ENCODE results near the gene TEAD2. TPM values are rescaled to one million over a fixed set of nuclear protein-coding genes. Genes with fewer than 3 reads are reported as not detected.
A peak's percentile ranks its signal among the peaks of the same experiment; 100 is the strongest.

The TEAD2 gene
- total and polyA plus RNA-seq, 2 donors (not counting 1 experiment from before 2014, with no cell fraction given), result 5.8 to 12.0 TPM

DNA sequence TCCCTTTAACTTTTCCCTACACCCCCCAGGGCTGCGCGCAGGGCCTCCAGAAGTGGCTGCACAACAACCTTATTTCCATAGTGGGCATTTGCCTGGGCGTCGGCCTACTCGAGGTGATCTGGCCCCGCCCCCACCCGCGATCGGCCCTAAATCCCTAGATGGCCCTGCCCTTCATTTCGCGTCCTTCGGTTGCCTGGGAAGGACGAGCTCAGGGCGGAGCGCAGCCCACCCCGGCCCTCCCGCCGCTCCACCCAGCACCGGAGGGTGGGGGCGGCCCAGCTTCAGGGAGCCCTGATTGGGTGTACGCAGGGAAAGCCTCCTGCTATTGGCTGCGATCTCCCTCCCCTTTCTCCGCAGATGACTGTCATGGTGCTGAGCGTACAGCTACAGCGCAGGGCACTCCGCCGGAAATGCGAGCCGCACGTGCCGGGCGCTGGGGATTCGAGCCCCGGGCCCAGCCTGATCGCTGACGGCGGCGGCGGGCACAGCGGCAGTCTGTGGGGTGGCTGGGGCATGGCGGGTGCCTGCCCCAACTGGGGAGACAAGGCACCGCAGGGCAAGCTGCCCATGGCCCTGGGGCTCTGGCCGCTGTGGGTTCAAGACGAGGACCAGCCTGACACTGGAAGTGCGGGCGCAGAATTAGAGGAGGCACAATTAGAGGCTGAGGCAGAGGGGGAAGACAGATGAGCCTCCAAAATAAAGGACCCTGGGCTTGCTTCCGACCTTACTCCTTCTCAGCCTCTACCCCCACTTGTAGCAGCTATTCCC, 22.7 kb downstream of the TEAD2 start:
- H3K4me1 Mint-ChIP-seq, result peaks cover 72% of the 10 kb centered on the region
- peak overlapping the region; percentile 89 for H3K9ac ChIP-seq (ENCODE audit: low read length)
- DNase-seq, result peak; percentile 56
- no peaks in the 10 kb centered on the region for H3K27me3 ChIP-seq (replicated peaks in 1 of 4; ENCODE audit: control extremely low read depth in 1 of 4, control insufficient read depth in 3 of 4, insufficient read depth in 4 of 4, low read length in 3 of 4)
- H3K79me2 ChIP-seq (ENCODE audit: control insufficient read depth, insufficient read depth, low read length), result peaks cover 49% of the 10 kb centered on the region
- peaks cover 47% of the 10 kb centered on the region for H4K20me1 ChIP-seq (ENCODE audit: control insufficient read depth, insufficient read depth, low read length, poor library complexity, severe bottlenecking)
- peak overlapping the region; percentile 100 for H3K4me3 Mint-ChIP-seq
- ChIA-PET CTCF (interaction anchor here (0.7 to 2.6 kb wide), 13 partner anchors 8 to 207 kb away, joined by 3 to 25 read pairs (median 4); partner anchors contain the start of genes PIH1D1 and SLC6A16), POLR2A (interaction anchor here (0.6 to 5.6 kb wide), 17 partner anchors 10 to 336 kb away, joined by 3 to 72 read pairs (median 11); partner anchors contain the start of genes ALDH16A1 and TEAD2)
- 91% methylated on average over 44 of the region's 47 CpGs for WGBS (ENCODE audit: insufficient coverage)
- H3K27ac ChIP-seq (ENCODE audit: low read length in 2 of 2), result peak overlapping the region; percentile 89 to 93
- peaks cover 0 to 28% (median 15%) of the 10 kb centered on the region in 3 donors for H3K9me3 ChIP-seq (ENCODE audit: control extremely low read depth in 1 of 3, control insufficient read depth in 2 of 3, insufficient read depth in 1 of 3, low read length in 2 of 3)
- peaks cover 0 to 63% of the 10 kb centered on the region in 2 experiments for H3K36me3 ChIP-seq (replicated peaks in 1 of 2; ENCODE audit: control extremely low read depth in 1 of 2, control insufficient read depth in 1 of 2, extremely low read depth in 1 of 2, insufficient read depth in 2 of 2, low read length in 1 of 2)
- no peaks in the 10 kb centered on the region for H3K9me3 Mint-ChIP-seq (ENCODE audit: insufficient read depth)
- ATAC-seq (ENCODE audit: low read depth), result no peak
- TF ChIP-seq EZH2 (IDR thresholded peaks at IDR 0.05; ENCODE audit: borderline replicate concordance, insufficient read depth, low read depth, low read length, poor library complexity, severe bottlenecking), result no peak
- TF ChIP-seq CTCF (IDR thresholded peaks at IDR 0.05), result no peak
- H3K27ac Mint-ChIP-seq, result peak overlapping the region; percentile 95
- H3K4me1 ChIP-seq (ENCODE audit: control insufficient read depth in 2 of 2, insufficient read depth in 2 of 2, low read length in 2 of 2), result peaks cover 53 to 78% of the 10 kb centered on the region in 2 donors
- intact Hi-C loops (cut with micrococcal nuclease), result loop anchor here (1.0 to 2.0 kb wide), 8 partner anchors 8 to 130 kb away; partner anchors contain the start of gene DKKL1
- peak overlapping the region in 4 of 5 experiments; percentile 94 to 98 (median 98) for H3K4me3 ChIP-seq (ENCODE audit: control extremely low read depth in 1 of 5, extremely low read depth in 1 of 5, insufficient read depth in 1 of 5, low read depth in 2 of 5, low read length in 4 of 5)
- peak overlapping the region; percentile 100 for H3K4me2 ChIP-seq (replicated peaks; ENCODE audit: low read depth, low read length, poor library complexity, severe bottlenecking)
- no peaks in the 10 kb centered on the region for H3K27me3 Mint-ChIP-seq
- no peak overlapping the region for H2AFZ ChIP-seq (ENCODE audit: insufficient read depth, low read depth, low read length, poor library complexity, severe bottlenecking)

Data from B cell (primary cell).